ENCODE results near the gene UCK2.

The UCK2 gene

GRCh38 chr1:165853528-165854075 is 26.2 kb downstream of the UCK2 start:
- TF ChIP-seq CTCF (conservative IDR thresholded peaks at IDR 0.05; ENCODE audit: control insufficient read depth, insufficient read depth, low read depth, low read length), result no peak
- no peak overlapping the region for H3K4me3 ChIP-seq (ENCODE audit: control insufficient read depth, low read depth, low read length)
- DNase-seq (ENCODE audit: low read depth), result no peak

DNA sequence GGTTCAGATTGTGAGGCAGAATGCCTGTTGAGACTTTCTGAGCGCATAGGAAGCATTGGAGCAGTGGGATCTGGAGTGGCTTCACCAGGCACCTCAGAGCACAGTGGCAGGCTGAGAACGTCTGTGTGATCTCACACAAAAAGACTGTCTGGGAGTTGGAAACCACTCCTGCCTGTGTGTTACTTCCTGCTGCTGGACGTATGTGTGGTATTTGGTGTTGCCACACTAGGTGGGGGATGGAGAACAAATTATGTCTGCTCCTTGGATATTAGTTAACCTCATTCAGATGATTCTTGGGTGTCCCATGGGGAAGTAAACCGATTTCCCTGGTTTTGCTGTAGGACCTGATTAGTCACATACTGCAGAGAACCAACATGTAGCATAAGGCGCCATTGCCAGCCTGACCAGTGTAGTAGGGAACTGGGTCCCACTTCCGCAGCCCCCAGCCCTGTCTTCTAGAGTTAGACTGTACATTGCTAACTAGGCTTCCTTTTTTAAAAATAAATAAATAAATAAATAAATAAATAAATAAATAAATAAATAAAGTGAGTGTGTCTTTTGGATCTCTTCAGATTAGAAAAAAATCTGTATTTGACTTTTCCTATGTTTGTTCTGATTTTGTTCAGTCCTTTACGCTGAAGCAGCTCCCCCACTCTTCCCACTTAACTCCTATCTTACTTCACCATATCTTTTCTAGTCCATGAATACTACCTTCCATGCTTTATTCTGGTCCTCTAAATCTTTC is 26.9 kb downstream of the UCK2 start:
- H3K4me3 ChIP-seq (ENCODE audit: control insufficient read depth, low read depth, low read length), result no peak overlapping the region
- peak; percentile 97 for DNase-seq (ENCODE audit: low read depth)
- TF ChIP-seq CTCF (conservative IDR thresholded peaks at IDR 0.05; ENCODE audit: control insufficient read depth, insufficient read depth, low read depth, low read length), result no peak

DNA sequence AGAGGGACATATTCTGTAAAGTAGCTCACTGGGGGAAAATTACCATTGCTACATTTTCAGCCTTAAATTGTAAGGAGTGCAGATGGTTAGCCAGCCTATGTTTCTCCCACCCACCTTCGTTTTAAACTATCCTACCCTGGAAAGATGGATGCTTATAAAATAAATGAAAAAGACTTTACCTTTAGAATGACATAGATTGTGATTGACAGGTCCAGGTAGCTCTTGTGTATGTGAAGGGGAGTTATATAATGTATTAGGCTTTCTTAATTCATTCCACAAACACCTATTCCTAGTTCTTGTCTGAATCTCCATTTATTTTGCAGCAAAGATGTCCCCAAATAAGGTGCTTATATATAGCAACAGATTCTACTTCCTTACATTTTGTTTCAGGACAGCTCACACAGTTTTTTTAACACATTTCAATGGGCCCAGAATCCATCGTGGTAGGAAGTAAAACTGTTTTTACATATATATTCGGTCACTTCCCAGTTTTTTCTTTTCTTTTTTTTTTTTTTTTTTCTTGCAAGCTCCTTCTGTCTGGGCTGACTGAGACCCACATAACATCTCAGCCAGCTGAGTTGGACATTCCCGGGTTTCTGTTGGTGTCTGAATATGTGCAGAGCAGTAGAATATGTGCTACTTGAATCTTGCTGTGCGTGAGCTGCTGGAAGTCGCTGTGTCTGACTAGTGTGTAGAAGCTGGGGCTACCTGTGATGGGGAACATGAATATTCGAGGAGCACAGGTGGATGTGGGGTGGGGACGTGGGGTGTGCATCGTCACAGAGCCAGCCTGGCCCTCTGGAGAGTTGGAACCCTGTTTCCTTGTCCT is 27.8 kb downstream of the UCK2 start:
- no peak overlapping the region for H3K4me3 ChIP-seq (ENCODE audit: control insufficient read depth, low read depth, low read length)
- no peak for DNase-seq (ENCODE audit: low read depth)
- no peak for TF ChIP-seq CTCF (conservative IDR thresholded peaks at IDR 0.05; ENCODE audit: control insufficient read depth, insufficient read depth, low read depth, low read length)

DNA sequence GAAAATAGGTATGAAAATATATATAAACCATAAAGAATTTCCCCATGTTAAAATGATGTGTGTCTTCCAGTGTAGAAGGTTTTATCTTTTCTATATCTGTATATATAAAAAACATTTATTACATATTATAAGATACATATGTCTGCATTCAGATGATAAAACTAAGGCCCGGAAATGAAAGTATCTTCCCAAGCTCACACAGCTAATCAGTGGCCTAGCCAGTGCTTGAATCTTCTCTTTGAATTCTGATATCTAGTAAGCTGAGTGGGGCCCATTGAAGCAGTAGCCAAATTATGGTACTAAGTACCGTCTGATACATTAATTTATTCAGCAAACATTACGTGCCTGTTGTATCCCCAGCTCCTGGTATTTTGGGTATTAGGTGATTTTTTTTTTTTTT is 28.6 kb downstream of the UCK2 start:
- H3K4me3 ChIP-seq (ENCODE audit: control insufficient read depth, low read depth, low read length), result no peak overlapping the region
- no peak for DNase-seq (ENCODE audit: low read depth)
- TF ChIP-seq CTCF (conservative IDR thresholded peaks at IDR 0.05; ENCODE audit: control insufficient read depth, insufficient read depth, low read depth, low read length), result no peak

DNA sequence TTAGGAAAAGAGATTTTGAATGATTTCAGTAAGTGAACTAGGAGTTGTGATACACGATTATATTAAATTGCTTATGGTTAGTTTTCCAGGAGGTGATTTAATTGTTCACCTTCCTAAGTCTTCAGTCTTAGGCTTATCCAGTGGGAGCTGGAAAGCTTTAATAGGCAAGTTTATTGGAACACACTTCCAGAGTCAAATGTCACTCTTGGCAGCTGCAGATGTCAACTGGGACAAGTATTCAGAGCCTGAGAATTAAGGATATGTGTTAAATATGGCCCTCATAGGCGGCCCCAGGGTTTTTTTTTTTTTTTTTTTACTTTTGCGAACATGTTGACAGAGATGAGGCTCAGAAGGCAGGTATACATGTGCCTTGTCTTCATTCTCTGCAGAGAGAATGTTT is 29.2 kb downstream of the UCK2 start:
- no peak for DNase-seq (ENCODE audit: low read depth)
- no peak for TF ChIP-seq CTCF (conservative IDR thresholded peaks at IDR 0.05; ENCODE audit: control insufficient read depth, insufficient read depth, low read depth, low read length)

DNA sequence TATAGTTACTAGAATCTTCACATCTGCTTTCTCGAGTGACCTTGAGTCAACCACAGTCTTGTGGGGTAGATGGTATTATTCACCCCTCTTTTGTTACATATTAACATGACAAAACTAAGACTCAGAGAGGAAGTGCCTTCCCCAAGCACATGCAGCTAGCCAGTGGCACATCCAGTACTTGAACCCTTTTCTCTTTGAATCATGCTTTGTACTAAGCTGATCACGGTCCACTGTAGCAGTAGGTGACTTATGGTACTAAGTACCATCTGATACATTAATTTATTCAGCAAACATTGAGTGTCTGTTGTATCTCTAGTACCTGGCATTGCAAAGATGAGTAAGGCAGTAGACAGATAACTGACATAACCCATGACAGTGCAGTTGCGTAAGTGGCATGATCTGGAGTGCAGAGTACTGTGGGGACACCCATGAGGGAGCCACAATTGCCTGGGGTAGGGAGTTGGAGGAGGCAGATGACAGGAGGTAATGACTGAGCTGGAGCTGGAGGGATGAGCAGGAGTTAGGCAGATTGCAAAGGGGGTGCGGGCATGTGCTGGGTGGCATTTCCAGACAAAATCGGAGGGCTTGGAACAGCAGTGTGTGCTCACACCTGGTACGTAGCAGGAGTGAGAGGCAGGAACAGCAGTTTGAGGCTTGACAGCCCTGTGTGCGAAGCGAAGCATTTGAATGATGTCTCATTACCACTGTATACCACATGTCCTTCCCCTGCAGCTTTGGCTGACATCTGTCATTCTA is 29.8 kb downstream of the UCK2 start:
- DNase-seq (ENCODE audit: low read depth), result peak; percentile 64
- no peak overlapping the region for H3K4me3 ChIP-seq (ENCODE audit: control insufficient read depth, low read depth, low read length)
- TF ChIP-seq CTCF (conservative IDR thresholded peaks at IDR 0.05; ENCODE audit: control insufficient read depth, insufficient read depth, low read depth, low read length), result no peak

More for the DNA sequence above, 29.2 kb downstream of the UCK2 start:
- no peak overlapping the region for H3K4me3 ChIP-seq (ENCODE audit: control insufficient read depth, low read depth, low read length)

All from fibroblast of mammary gland (primary cell).